Upper lobe of left lung (tissue), 6 donors: ENCODE measurements around the gene ABCC6. TPM values are rescaled to one million over a fixed set of nuclear protein-coding genes. Genes with fewer than 3 reads are reported as not detected.
"Not testable (repeated sequence)": the region's sequence is repeated elsewhere in the genome, so short reads cannot be mapped to it uniquely, and the experiment has no call there.

ENCODE experiments used
- ATAC-seq, 2 donors: fragments of 200-7000 bp; cut with Tn5 transposase; one replicate each; pipeline ENCODE4 v1.9.1; 2022; ENCODE audit warnings: mild to moderate bottlenecking in 2 of 2, moderate library complexity in 2 of 2; ENCODE audit not compliant: low FRiP score in 2 of 2
- DNase-seq, 2 donors: peaks; one replicate each; pipeline ENCODE4 v3.0.0-alpha.2; 2019 to 2020
- H3K27ac ChIP-seq, 4 donors: fragments of 200-600 bp; sonication (generic); one replicate each; pipeline ENCODE4 v1.5.1; 2016 to 2019
- H3K27me3 ChIP-seq, 4 donors: fragments of 200-600 bp; sonication (generic); one replicate each; pipeline ENCODE4 v1.5.1; 2017 to 2019
- H3K36me3 ChIP-seq, 4 donors: fragments of 200-600 bp; sonication (generic); one replicate each; pipeline ENCODE4 v1.5.1; 2016 to 2019
- H3K4me1 ChIP-seq, 4 donors: fragments of 200-600 bp; sonication (generic); one replicate each; pipeline ENCODE4 v1.5.1; 2018 to 2019
- H3K4me3 ChIP-seq, 4 donors: fragments of 200-600 bp; sonication (generic); one replicate each; pipeline ENCODE4 v1.5.1; 2017 to 2019; ENCODE audit warnings: mild to moderate bottlenecking in 2 of 4, moderate library complexity in 1 of 4
- H3K9me3 ChIP-seq, 4 donors: fragments of 200-600 bp; sonication (generic); one replicate each; pipeline ENCODE4 v1.5.1; 2018 to 2019
- EP300 ChIP-seq, 4 donors: sonication (generic); formaldehyde crosslinking; IDR thresholded peaks; one replicate each; pipeline ENCODE4 v1.5.1; 2017; ENCODE audit warnings: antibody characterized with exemption in 4 of 4, control low read depth in 2 of 4
- POLR2A ChIP-seq, 4 donors: fragments of 450-650 bp; IDR thresholded peaks; one replicate each; pipeline ENCODE4 v1.5.1; 2016 to 2017; ENCODE audit warnings: antibody characterized with exemption in 4 of 4, mild to moderate bottlenecking in 2 of 4
- POLR2AphosphoS5 ChIP-seq, 2 donors: sonication (generic); formaldehyde crosslinking; IDR thresholded peaks; one replicate each; pipeline ENCODE4 v1.5.1; 2017; ENCODE audit warnings: antibody characterized with exemption in 2 of 2
- WGBS, 2 donors: methylation state at CpG; one replicate each; pipeline ENCODE4 v1.1.5; 2017 to 2018; 5-methylcytosine and 5-hydroxymethylcytosine counted together
- total RNA-seq, 6 donors: library from RNA; depleted of rRNA in 4 of 6; stranded (reverse); fragments of >200 nt in 4 of 6; gene quantifications; one replicate each; pipeline versions ENCODE4 v1.1.0 to v1.2.1, GENCODE V29; 2016 to 2021
- TF ChIP-seq, protein P1 (sequence below), 6 experiments: fragments of 450-650 bp in 4 of 6; fragments of 200-600 bp in 2 of 6; sonication (generic) in 2 of 6; IDR thresholded peaks; one replicate each; pipeline ENCODE4 v1.5.1; 2016 to 2019; ENCODE audit warnings: antibody characterized with exemption in 6 of 6
- donor health status: DM: no; HTN: no; CAD: no; lungs with moderate emphysema.
- donor health status: DM: no; HTN: yes; CAD: no; lungs with severe emphysema.

ABCC6 gene
- total RNA-seq, 6 donors from 2014 or later = 31.9 to 148 (median 41.8) TPM

DNA sequence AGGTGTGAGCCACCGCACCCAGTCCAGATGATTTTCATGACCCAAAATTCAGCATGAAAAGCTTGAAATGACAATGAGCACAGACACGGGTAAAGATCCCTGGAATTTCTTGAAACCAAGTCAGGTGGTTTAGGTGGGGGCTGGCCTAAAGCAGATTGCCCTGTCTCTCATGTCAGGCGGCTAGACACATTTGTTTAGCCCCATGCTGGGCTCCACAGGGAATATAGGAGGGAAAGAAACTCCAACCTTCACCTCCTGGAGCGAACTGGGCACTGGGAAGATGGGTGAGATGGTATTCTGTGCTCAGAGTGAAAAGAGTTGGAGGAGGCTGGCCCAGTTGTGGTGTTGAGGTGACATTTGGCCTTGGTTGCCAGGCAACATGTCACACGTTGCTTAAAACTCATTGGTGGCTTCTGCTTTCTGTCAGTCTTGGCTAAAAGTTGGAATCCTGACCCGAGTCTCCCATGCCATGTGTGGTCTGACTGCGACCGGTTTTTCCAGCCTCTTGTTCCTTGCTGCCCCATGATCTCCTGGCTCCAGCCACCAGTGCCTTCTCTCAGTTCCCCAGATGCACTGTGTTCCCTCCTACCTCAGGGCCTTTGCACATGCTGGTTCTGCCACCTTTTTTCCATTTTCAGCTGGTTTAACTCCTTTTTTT lies 113.7 kb downstream of the ABCC6 start:
- Histone ChIP-seq H3K4me3 (no peak overlapping the region), H3K4me1 (no peaks in the 10 kb centered on the region), H3K27ac (no peak overlapping the region), H3K36me3 (peaks cover 18 to 86% (median 54%) of the 10 kb centered on the region in 4 donors), H3K9me3 (no peaks in the 10 kb centered on the region), H3K27me3 (no peaks in the 10 kb centered on the region)
- 75 to 78% methylated on average over 8 of the region's 8 CpGs for WGBS, 2 donors
- DNase-seq (no peak), ATAC-seq (no peak)
- TF ChIP-seq POLR2A (IDR thresholded peaks at IDR 0.05) (no peak), POLR2AphosphoS5 (IDR thresholded peaks at IDR 0.05) (no peak), EP300 (IDR thresholded peaks at IDR 0.05) (no peak)
- TF ChIP-seq, protein P1, sequence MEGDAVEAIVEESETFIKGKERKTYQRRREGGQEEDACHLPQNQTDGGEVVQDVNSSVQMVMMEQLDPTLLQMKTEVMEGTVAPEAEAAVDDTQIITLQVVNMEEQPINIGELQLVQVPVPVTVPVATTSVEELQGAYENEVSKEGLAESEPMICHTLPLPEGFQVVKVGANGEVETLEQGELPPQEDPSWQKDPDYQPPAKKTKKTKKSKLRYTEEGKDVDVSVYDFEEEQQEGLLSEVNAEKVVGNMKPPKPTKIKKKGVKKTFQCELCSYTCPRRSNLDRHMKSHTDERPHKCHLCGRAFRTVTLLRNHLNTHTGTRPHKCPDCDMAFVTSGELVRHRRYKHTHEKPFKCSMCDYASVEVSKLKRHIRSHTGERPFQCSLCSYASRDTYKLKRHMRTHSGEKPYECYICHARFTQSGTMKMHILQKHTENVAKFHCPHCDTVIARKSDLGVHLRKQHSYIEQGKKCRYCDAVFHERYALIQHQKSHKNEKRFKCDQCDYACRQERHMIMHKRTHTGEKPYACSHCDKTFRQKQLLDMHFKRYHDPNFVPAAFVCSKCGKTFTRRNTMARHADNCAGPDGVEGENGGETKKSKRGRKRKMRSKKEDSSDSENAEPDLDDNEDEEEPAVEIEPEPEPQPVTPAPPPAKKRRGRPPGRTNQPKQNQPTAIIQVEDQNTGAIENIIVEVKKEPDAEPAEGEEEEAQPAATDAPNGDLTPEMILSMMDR (IDR thresholded peaks at IDR 0.05) = no peak

DNA sequence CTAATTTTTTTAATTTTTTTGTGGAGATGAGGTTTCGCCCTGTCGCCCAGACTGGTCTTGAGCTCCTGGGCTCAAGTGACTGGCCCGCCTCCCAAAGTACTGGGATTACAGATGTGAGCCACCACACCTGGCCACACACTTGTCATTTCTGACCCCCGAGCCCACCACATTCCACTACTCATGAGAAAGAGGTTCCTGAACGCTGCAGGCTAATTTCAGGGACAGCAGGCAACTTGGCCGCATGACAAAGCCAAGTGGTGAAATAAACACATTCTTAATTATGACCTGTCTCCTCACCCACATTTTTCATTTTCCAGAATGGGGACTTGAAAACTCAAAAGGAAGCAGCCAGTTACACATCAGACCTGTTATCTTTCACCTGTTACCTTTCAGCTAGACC lies 114.5 kb downstream of the ABCC6 start:
- Histone ChIP-seq H3K9me3 (no peaks in the 10 kb centered on the region), H3K36me3 (peaks cover 18 to 86% (median 57%) of the 10 kb centered on the region in 4 donors)

DNA sequence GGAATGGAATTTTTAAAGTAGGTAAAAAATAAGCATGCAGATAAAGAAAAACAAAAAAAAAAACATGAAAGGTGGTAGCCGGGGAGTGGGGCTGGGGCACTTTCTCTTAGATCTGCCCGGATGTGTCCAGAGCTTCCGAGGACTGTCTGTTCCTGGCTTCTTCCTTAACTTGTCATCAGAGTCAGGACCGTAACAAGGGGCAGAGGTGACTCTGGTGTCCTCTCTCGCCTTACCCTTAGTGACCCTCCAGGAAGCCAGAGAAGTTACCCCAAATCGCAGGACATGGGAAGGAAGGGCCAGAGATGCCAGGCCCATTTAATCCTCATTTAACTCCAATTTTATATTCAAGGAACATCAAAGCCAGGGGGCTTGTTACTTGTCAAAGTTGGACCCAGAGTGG lies 115.5 kb downstream of the ABCC6 start:
- Histone ChIP-seq H3K4me1 (no peaks in the 10 kb centered on the region), H3K27ac (no peak overlapping the region), H3K27me3 (no peaks in the 10 kb centered on the region), H3K9me3 (no peaks in the 10 kb centered on the region), H3K4me3 (no peak overlapping the region), H3K36me3 (peaks cover 11 to 86% (median 57%) of the 10 kb centered on the region in 4 donors)
- 82 to 87% methylated on average over 6 of the region's 6 CpGs for WGBS, 2 donors
- TF ChIP-seq POLR2A (IDR thresholded peaks at IDR 0.05) (no peak), POLR2AphosphoS5 (IDR thresholded peaks at IDR 0.05) (no peak), EP300 (IDR thresholded peaks at IDR 0.05) (no peak)
- TF ChIP-seq, protein P1 (IDR thresholded peaks at IDR 0.05) = no peak
- no peak for DNase-seq
- no peak for ATAC-seq

More for the DNA sequence above, 114.5 kb downstream of the ABCC6 start:
- DNase-seq (no peak), ATAC-seq (no peak)
- no peak overlapping the region for H3K27ac ChIP-seq
- no peak for TF ChIP-seq POLR2A (IDR thresholded peaks at IDR 0.05)
- TF ChIP-seq EP300 (IDR thresholded peaks at IDR 0.05) = no peak
- TF ChIP-seq, protein P1 (IDR thresholded peaks at IDR 0.05) = no peak
- TF ChIP-seq POLR2AphosphoS5 (IDR thresholded peaks at IDR 0.05) = no peak
- H3K4me3 ChIP-seq = no peak overlapping the region
- WGBS, 2 donors = 86 to 90% methylated on average over 6 of the region's 6 CpGs
- no peaks in the 10 kb centered on the region for H3K4me1 ChIP-seq
- no peaks in the 10 kb centered on the region for H3K27me3 ChIP-seq

DNA sequence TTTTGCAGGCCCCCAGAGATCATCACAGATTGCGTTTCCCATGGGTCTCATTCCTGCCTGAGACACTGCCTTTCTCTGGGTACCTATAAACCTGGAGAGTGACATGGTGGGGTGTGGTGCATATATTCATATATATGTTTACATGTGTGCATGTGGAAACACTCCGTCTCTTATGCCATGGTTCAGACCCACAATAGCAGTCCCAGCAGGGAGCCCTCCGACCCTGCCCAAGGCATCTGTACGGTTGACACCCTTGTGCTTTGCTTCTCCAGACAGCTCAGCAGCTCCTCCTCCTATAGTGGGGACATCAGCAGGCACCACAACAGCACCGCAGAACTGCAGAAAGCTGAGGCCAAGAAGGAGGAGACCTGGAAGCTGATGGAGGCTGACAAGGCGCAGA lies 116.8 kb downstream of the ABCC6 start:
- Histone ChIP-seq H3K36me3 (peaks cover 2 to 79% (median 51%) of the 10 kb centered on the region in 4 donors), H3K27me3 (no peaks in the 10 kb centered on the region), H3K27ac (no peak overlapping the region), H3K4me3 (no peak overlapping the region), H3K9me3 (peaks cover 0 to 7% (median 0%) of the 10 kb centered on the region in 4 donors), H3K4me1 (no peaks in the 10 kb centered on the region)
- WGBS, 2 donors = 93 to 96% methylated on average over 6 of the region's 6 CpGs
- ATAC-seq = no peak
- DNase-seq = no peak
- TF ChIP-seq EP300 (IDR thresholded peaks at IDR 0.05) = no peak
- no peak for TF ChIP-seq POLR2A (IDR thresholded peaks at IDR 0.05)
- TF ChIP-seq POLR2AphosphoS5 (IDR thresholded peaks at IDR 0.05) = no peak
- TF ChIP-seq, protein P1 (IDR thresholded peaks at IDR 0.05) = no peak

DNA sequence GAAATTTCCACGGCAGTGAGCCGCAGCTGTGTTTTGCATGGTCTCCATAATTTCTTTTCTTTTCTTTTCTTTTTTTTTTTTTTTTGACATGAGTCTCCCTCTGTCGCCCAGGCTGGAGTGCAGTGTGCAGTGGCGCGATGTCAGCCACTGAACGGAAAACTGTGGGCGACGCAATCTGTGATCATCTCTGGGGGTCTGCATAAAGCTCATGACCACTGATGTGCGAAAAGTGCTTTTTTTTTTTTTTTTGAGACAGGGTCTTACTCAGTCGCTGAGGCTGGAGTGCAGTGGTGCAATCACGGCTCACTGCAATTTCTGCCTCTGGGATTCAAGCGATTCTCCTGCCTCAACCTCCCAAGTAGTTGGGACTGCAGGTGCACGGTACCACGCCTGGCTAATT lies 117.6 kb downstream of the ABCC6 start:
- H3K27ac ChIP-seq = no peak overlapping the region
- H3K36me3 ChIP-seq = peaks cover 0 to 72% (median 45%) of the 10 kb centered on the region in 4 donors
- ATAC-seq = no peak

DNA sequence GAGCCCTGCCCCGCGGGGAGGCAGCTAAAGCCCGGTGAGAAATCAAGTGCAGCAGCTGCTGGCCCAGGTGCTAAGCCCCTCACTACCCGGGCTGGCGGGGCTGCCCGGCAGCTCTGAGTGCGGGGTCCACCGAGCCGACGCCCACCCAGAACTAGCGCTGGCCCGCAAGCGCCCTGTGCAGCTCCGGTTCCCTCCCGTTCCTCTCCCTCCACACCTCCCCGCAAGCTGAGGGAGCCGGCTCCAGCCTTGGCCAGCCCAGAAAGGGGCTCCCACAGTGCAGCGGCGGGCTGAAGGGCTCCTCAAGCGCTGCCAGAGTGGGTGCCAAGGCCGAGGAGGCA lies 118.5 kb downstream of the ABCC6 start:
- DNase-seq = peak in 1 of 2 donors; percentile 76
- H3K9me3 ChIP-seq, ATAC-seq, H3K4me3 ChIP-seq, H3K27me3 ChIP-seq, H3K27ac ChIP-seq: not testable (repeated sequence)
- peaks cover 0 to 65% (median 45%) of the 10 kb centered on the region in 4 donors for H3K36me3 ChIP-seq
- peaks cover 4 to 14% (median 9%) of the 10 kb centered on the region in 4 donors for H3K4me1 ChIP-seq
- WGBS, 2 donors = 95 to 98% methylated on average over 11 to 21 of the region's 21 CpGs

More for the DNA sequence above, 117.6 kb downstream of the ABCC6 start:
- DNase-seq = no peak
- no peaks in the 10 kb centered on the region for H3K27me3 ChIP-seq
- H3K4me1 ChIP-seq = peaks cover 4 to 8% (median 6%) of the 10 kb centered on the region in 4 donors
- WGBS, 2 donors = 90 to 92% methylated on average over 14 of the region's 14 CpGs
- no peak overlapping the region for H3K4me3 ChIP-seq
- TF ChIP-seq, protein P1 (IDR thresholded peaks at IDR 0.05) = no peak
- TF ChIP-seq EP300 (IDR thresholded peaks at IDR 0.05) = no peak
- peaks cover 0 to 7% (median 0%) of the 10 kb centered on the region in 4 donors for H3K9me3 ChIP-seq

DNA sequence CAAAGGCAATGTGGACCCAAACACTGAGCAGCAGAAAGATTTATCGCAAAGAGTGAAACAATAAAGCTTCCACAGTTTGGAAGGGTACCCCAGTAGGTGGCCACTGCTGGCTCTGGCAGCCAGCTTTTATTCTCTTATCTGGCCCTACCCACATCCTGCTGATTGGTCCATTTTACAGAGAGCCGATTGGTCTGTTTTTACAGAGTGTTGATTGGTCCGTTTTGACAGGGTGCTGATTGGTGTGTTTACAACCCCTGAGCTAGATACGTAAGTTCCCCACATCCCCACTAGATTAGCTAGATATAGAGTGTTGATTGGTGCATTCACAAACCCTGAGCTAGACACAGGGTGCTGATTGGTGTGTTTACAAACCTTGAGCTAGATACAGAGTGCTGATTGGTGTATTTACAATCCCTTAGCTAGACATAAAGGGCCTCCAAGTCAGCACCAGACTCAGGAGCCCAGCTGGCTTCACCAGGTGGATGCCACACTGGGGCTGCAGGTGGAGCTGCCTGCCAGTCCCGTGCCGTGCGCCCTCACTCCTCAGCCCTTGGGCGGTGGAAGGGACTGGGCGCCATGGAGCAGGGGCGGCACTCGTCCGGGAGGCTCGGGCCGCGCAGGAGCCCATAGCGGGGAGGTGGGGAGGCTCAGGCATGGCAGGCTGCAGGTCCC lies 119.0 kb downstream of the ABCC6 start:
- Histone ChIP-seq H3K36me3 (peaks cover 0 to 62% (median 45%) of the 10 kb centered on the region in 4 donors), H3K4me1 (peaks cover 4 to 14% (median 9%) of the 10 kb centered on the region in 4 donors)
- not testable (repeated sequence) for H3K4me3 ChIP-seq, H3K9me3 ChIP-seq, DNase-seq, ATAC-seq, H3K27me3 ChIP-seq, H3K27ac ChIP-seq
- 89 to 95% methylated on average over 14 to 16 of the region's 16 CpGs for WGBS, 2 donors
